Endothelial cell of coronary artery (primary cell): ENCODE measurements around the gene HOXA7. TPM values are rescaled to one million over a fixed set of nuclear protein-coding genes. Genes with fewer than 3 reads are reported as not detected.

Experiments used
- total RNA-seq: library from RNA; depleted of rRNA; stranded (reverse); fragments of >200 nt; gene quantifications from 2 replicates; pipeline ENCODE4 v1.2.3, GENCODE V29; 2014

The HOXA7 gene
- total RNA-seq: 0.45 and 1.0 TPM in 2 replicates

GRCh38 chr7:27156508-27156898 is at the start of gene HOXA7:
Gene HOXA7 (minus strand): TSS chr7:27156675. CDS start chr7:27156545, 130 bp downstream.

GRCh38 chr7:27199849-27200760 is 43.6 kb upstream of the HOXA7 start, which contains the start of gene HOXA13:
Gene HOXA13 (minus strand): TSS chr7:27200091. CDS start chr7:27200077, 14 bp downstream.

GRCh38 chr7:27185013-27185853 is 28.8 kb upstream of the HOXA7 start, which contains the start of gene HOXA11:
Gene HOXA11 (minus strand): TSS chr7:27185232. CDS start chr7:27185144, 88 bp downstream.

GRCh38 chr7:27173956-27174873 is 17.7 kb upstream of the HOXA7 start, which contains the start of gene HOXA10:
Gene HOXA10 (minus strand): TSS chr7:27174320. CDS start chr7:27174306, 14 bp downstream.

GRCh38 chr7:27165089-27165995 is 8.9 kb upstream of the HOXA7 start, which contains the start of gene HOXA9:
Gene HOXA9 (minus strand): TSS chr7:27165537. CDS start chr7:27165457, 80 bp downstream.

GRCh38 chr7:27151931-27152815 is 4.3 kb downstream of the HOXA7 start, which contains the start of gene HOXA3:
Gene HOXA3 (minus strand): TSS chr7:27152583. CDS start chr7:27110640, 41,943 bp downstream.

GRCh38 chr7:27147199-27148030 is 9.1 kb downstream of the HOXA7 start, which contains the start of gene HOXA6:
Gene HOXA6 (minus strand): TSS chr7:27147774. CDS start chr7:27147749, 25 bp downstream.

GRCh38 chr7:27143023-27143949 is 13.2 kb downstream of the HOXA7 start, which contains the start of gene HOXA5:
Gene HOXA5 (minus strand): TSS chr7:27143681. CDS start chr7:27143607, 74 bp downstream.

GRCh38 chr7:27130540-27131389 is 25.7 kb downstream of the HOXA7 start, which contains the start of gene HOXA4:
Gene HOXA4 (minus strand): TSS chr7:27130757. CDS start chr7:27130733, 24 bp downstream.

Other genes with a start within 250 kb of the HOXA7 start
- gene HOXA1, start 60.7 kb downstream of the HOXA7 start, total RNA-seq: 0.38 and 0.54 TPM in 2 replicates
- 0.63 and 0.85 TPM in 2 replicates for gene HOXA2, start 54.0 kb downstream of the HOXA7 start, total RNA-seq
- 0.18 and 0.85 TPM in 2 replicates for gene HOXA4, start 25.9 kb downstream of the HOXA7 start, total RNA-seq
- gene HOXA5, start 13.0 kb downstream of the HOXA7 start, total RNA-seq: 5.9 and 7.9 TPM in 2 replicates
- 0.36 and 1.3 TPM in 2 replicates for gene HOXA6, start 8.9 kb downstream of the HOXA7 start, total RNA-seq
- 0.63 and 0.75 TPM in 2 replicates for gene HOXA3, start 4.1 kb downstream of the HOXA7 start, total RNA-seq
- 0.81 and 2.1 TPM in 2 replicates for gene HOXA9, start 8.9 kb upstream of the HOXA7 start, total RNA-seq
- 0.36 and 1.6 TPM in 2 replicates for gene HOXA10, start 17.6 kb upstream of the HOXA7 start, total RNA-seq
- gene HOXA11, start 28.6 kb upstream of the HOXA7 start, total RNA-seq: 0.09 and 0.47 TPM in 2 replicates
- not detected in 2 replicates for gene HOXA13, start 43.4 kb upstream of the HOXA7 start, total RNA-seq
- not detected in 2 replicates for gene EVX1, start 86.1 kb upstream of the HOXA7 start, total RNA-seq